ENCODE measurements around the gene NMNAT2.

GRCh38 chr1:183388735-183389134 is 29.4 kb downstream of the NMNAT2 start:
- TF ChIP-seq SUZ12 (IDR thresholded peaks at IDR 0.05; ENCODE audit: extremely low read depth, insufficient read depth, insufficient read length) (no peak), YY1 (IDR thresholded peaks at IDR 0.05; ENCODE audit: insufficient read depth, insufficient read length) (no peak), ZNF274 (IDR thresholded peaks at IDR 0.05; ENCODE audit: low read depth, low read length) (no peak)

Data from NT2/D1 (cell line).